GM21825 (cell line): ENCODE measurements around the gene PLXNB2.

ENCODE experiments used
- ATAC-seq: cut with Tn5 transposase; IDR thresholded peaks from one replicate; pipeline ENCODE4 v1.9.1; 2021; ENCODE audit warnings: mild to moderate bottlenecking, moderate library complexity; ENCODE audit not compliant: unreplicated experiment

Gene PLXNB2

GRCh38 chr22:50242406-50242949, 65.0 kb downstream of the PLXNB2 start:
- ATAC-seq, result no peak

GRCh38 chr22:50238755-50239154, 68.7 kb downstream of the PLXNB2 start:
- ATAC-seq, result no peak

GRCh38 chr22:50236731-50237409, 70.6 kb downstream of the PLXNB2 start:
- no peak for ATAC-seq

GRCh38 chr22:50233223-50233622, 74.2 kb downstream of the PLXNB2 start:
- ATAC-seq, result no peak

- no peak for ATAC-seq
Measured at GRCh38 chr22:50232481-50233151, 74.8 kb downstream of the PLXNB2 start.

- no peak for ATAC-seq
Measured at GRCh38 chr22:50229370-50229769, 78.1 kb downstream of the PLXNB2 start.

DNA sequence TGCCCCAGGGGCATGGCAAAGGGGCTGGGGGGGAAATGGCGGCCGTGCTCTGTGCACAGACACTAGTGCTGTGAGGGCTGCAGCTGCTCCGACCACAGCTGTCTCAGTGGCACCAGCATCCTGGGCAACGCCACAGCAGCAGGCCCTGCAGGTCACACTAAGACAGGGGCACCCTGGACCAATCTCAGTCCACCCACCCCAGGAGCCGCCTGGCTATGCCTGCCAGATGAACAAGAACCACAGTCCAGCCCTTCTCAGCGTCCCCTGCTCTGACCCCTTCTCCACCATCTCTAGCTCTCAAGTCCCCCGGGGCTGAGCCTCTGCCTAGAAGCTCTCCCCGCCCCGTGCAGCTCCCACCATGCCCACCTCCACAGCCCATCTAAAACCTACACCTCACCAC, 79.1 kb downstream of the PLXNB2 start:
- ATAC-seq, result no peak

DNA sequence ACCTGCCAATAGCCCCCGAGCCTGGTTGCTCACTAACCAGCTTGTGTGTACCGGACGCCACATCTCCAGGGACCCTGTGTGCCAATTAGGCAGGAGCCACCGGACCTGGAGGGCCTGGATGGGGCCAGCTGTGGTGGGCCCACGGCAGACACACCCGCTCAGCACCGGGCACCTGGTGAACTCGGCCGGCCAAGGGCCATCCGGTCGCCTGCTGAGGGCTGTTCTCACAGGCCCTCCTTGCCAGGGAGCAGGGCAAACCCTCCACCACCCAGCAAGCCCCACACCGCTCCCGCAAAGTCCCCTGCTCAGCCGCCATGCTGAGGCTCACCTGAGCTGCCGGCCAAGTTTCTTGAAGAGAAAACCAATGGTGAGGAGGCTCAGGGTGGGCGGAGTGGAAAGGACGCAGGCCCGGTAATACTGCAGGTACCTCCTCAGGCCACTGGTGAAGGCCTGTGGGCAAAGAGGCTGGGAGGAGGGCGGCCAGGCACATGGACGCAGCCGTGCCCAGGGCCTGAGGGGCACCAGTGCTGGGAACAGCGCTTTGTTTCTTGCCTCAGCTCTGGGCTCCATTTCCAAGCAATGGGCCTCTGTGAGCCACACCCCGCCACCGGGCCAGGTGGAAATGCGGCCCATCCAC, 79.7 kb downstream of the PLXNB2 start:
- no peak for ATAC-seq

GRCh38 chr22:50226875-50227165, 80.6 kb downstream of the PLXNB2 start:
- ATAC-seq, result no peak

- ATAC-seq, result no peak
Measured at GRCh38 chr22:50226063-50226874, 81.2 kb downstream of the PLXNB2 start.

GRCh38 chr22:50225200-50225969, 82.1 kb downstream of the PLXNB2 start:
- ATAC-seq, result no peak
